Adrenal gland (tissue), 12 donors: Measurements from ENCODE around the gene PTPRN2. TPM values are rescaled to one million over a fixed set of nuclear protein-coding genes. Genes with fewer than 3 reads are reported as not detected.

ENCODE experiments used
- DNase-seq, 7 donors: peaks; one replicate each; pipeline ENCODE4 v3.0.0-alpha.2; 2019 to 2020
- H3K27ac ChIP-seq, 5 donors: fragments of 200-600 bp; sonication (generic) in 4 of 5; 1 replicate in 3 of 5; 2 replicates in 2 of 5; pipeline versions ENCODE4 v1.5.1 to v1.8.0; 2016 to 2020; ENCODE audit warnings: mild to moderate bottlenecking in 1 of 5
- H3K27me3 ChIP-seq: fragments of 200-600 bp; 2 replicates; pipeline ENCODE4 v1.8.0; 2021
- H3K36me3 ChIP-seq, 2 donors: fragments of 200-600 bp; replicated peaks in 1 of 2; 1 replicate in 1 of 2; 2 replicates in 1 of 2; pipeline versions ENCODE4 v1.5.1 to v1.8.0; 2018 to 2022
- H3K4me1 ChIP-seq, 2 donors: fragments of 200-600 bp; replicated peaks in 1 of 2; 1 replicate in 1 of 2; 2 replicates in 1 of 2; pipeline versions ENCODE4 v1.5.1 to v1.8.0; 2018 to 2021
- H3K4me3 ChIP-seq, 4 donors: fragments of 200-600 bp; sonication (generic) in 3 of 4; one replicate each; pipeline ENCODE4 v1.5.1; 2016 to 2018
- H3K9me3 ChIP-seq, 3 donors: fragments of 200-600 bp; sonication (generic) in 1 of 3; replicated peaks in 1 of 3; 1 replicate in 2 of 3; 2 replicates in 1 of 3; pipeline versions ENCODE4 v1.5.1 to v1.8.0; 2016 to 2021
- POLR2A ChIP-seq, 2 donors: fragments of 450-650 bp; IDR thresholded peaks; one replicate each; pipeline ENCODE4 v1.6.1; 2017; ENCODE audit warnings: antibody characterized with exemption in 2 of 2, mild to moderate bottlenecking in 2 of 2, moderate library complexity in 1 of 2
- WGBS, 4 donors: extraction: QIAGEN DNeasy Blood & Tissue Kit in 2 of 4; methylation state at CpG; one replicate each; pipeline versions ENCODE4 v1.1.5 to v1.1.7; 2013 to 2017; 5-methylcytosine and 5-hydroxymethylcytosine counted together
- intact Hi-C, 2 donors: fragments of 100-400 bp; cut with DNase I; formaldehyde crosslinking; loops; one replicate each; pipeline versions ENCODE4 v1.14.1 to v1.15.0; 2022 to 2023
- polyA plus RNA-seq, 3 donors: library from polyadenylated mRNA; stranded (reverse); fragments of 200-250 nt in 2 of 3; fragments of 350-450 nt in 1 of 3; fragmentation: Illumina TruSeq in 1 of 3; extraction: RNeasy Lipid Tissue Mini Kit (QIAGEN cat#74804) in 1 of 3; gene quantifications; one replicate each; pipeline ENCODE4 v1.2.3, GENCODE V29; 2013 to 2014
- total RNA-seq, 9 donors: library from RNA; depleted of rRNA in 4 of 9; stranded (reverse); fragments of >200 nt in 4 of 9; fragments of 120-200 nt in 1 of 9; fragmentation: NEBNext Ultra II Directional in 1 of 9; extraction: Animal tissue kit (Norgen Biotek cat#: 25700) in 1 of 9; gene quantifications; one replicate each; pipeline versions ENCODE4 v1.1.0 to v1.2.4, GENCODE V29; 2013 to 2023
- TF ChIP-seq, protein P1 (sequence below), 6 experiments: fragments of 450-650 bp in 4 of 6; fragments of 200-600 bp in 2 of 6; sonication (generic) in 1 of 6; IDR thresholded peaks; 1 replicate in 5 of 6; 2 replicates in 1 of 6; pipeline versions ENCODE4 v1.5.1 to v1.8.0; 2016 to 2021; ENCODE audit warnings: antibody characterized with exemption in 6 of 6, mild to moderate bottlenecking in 2 of 6, moderate library complexity in 1 of 6
- donor health status: healthy with polysubstance abuse.
- donor health status: Bipolar disorder and iron deficiency.
- donor health status: DM: yes; HTN: yes; CAD: no.
- donor health status: DM: no; HTN: no; CAD: no.
- donor health status: DM: no; HTN: no; CAD: no.
- donor health status: DM: yes; HTN: yes; CAD: no.

Gene PTPRN2
- total and polyA plus RNA-seq, 12 donors = 2.2 to 16.2 (median 3.4) TPM

DNA sequence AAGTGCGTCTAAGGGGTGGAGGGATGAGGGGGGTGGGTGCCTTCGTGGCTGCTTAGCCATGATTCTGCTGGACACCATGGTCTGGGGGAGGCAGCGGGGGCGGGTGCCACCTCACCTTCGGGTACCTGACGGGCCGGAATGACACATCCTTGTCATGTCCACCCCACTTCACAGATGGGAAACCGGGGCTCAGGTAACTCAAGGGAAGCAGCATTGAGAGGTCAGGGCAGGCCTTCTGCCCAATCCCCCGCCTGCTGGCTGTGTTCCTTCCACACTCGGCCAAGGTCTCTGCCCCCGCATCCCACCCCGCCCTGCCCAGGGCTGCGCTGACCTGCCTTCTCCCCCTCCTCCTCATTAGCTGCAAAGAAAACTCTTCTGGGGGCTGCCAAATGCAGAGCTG, 598.0 kb downstream of the PTPRN2 start:
- 66 to 82% (median 72%) methylated on average over 10 to 13 of the region's 13 CpGs for WGBS, 4 donors
- TF ChIP-seq, protein P1, sequence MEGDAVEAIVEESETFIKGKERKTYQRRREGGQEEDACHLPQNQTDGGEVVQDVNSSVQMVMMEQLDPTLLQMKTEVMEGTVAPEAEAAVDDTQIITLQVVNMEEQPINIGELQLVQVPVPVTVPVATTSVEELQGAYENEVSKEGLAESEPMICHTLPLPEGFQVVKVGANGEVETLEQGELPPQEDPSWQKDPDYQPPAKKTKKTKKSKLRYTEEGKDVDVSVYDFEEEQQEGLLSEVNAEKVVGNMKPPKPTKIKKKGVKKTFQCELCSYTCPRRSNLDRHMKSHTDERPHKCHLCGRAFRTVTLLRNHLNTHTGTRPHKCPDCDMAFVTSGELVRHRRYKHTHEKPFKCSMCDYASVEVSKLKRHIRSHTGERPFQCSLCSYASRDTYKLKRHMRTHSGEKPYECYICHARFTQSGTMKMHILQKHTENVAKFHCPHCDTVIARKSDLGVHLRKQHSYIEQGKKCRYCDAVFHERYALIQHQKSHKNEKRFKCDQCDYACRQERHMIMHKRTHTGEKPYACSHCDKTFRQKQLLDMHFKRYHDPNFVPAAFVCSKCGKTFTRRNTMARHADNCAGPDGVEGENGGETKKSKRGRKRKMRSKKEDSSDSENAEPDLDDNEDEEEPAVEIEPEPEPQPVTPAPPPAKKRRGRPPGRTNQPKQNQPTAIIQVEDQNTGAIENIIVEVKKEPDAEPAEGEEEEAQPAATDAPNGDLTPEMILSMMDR (IDR thresholded peaks at IDR 0.05) = no peak
- TF ChIP-seq POLR2A (IDR thresholded peaks at IDR 0.05) = no peak
- Histone ChIP-seq H3K9me3 (no peaks in the 10 kb centered on the region), H3K27ac (no peak overlapping the region), H3K4me3 (no peak overlapping the region), H3K4me1 (no peaks in the 10 kb centered on the region), H3K27me3 (no peaks in the 10 kb centered on the region), H3K36me3 (no peaks in the 10 kb centered on the region)
- DNase-seq = no peak
- intact Hi-C loops = no loop called here

DNA sequence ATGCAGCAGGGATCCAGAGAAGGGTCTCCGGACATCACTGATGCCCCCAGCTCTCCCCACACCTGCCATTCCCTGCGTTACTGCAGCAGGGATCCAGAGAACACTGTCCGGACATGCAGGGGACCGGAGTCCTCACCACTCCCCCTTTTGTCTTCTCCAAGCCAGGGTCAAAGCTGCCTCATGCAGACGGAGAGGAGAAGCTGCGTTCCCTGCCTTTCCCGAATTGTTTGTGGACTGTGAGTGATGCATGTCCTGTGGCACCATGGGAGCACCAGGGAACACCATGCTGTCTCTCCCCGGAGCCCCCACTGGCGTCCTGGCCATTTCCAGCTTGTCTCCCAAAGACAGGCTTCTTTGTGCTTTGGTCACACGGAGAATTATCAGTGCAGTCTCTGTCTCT, 599.7 kb downstream of the PTPRN2 start:
- H3K36me3 ChIP-seq = no peaks in the 10 kb centered on the region
- no peak for DNase-seq
- intact Hi-C loops = no loop called here

DNA sequence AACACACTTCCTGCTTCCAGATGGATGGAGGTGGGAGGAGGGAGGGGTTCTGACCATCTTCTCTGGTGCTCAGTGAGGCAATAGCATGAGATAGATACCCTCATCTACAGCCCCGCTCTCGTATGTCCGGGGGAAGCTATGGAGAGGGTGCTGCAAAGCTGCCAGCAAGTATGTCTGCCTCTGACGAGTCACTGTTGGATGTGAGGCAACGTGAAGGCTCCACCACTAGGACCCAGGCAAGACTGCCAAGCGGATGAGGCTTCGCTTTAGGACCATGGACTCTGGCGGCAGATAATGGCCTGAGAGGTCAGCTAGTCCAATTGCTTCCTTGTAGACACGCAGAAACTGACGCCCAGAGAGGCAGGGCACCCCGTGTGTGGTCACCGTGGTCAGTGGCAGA, 601.6 kb downstream of the PTPRN2 start:
- Histone ChIP-seq H3K9me3 (no peaks in the 10 kb centered on the region), H3K27me3 (no peaks in the 10 kb centered on the region), H3K4me1 (no peaks in the 10 kb centered on the region), H3K36me3 (no peaks in the 10 kb centered on the region), H3K4me3 (no peak overlapping the region), H3K27ac (no peak overlapping the region)
- 69 to 86% (median 80%) methylated on average over 4 to 12 of the region's 12 CpGs for WGBS, 4 donors
- intact Hi-C loops = no loop called here
- TF ChIP-seq POLR2A (IDR thresholded peaks at IDR 0.05) = no peak
- TF ChIP-seq, protein P1 (IDR thresholded peaks at IDR 0.05) = no peak
- DNase-seq = no peak

More for the DNA sequence above, 599.7 kb downstream of the PTPRN2 start:
- Histone ChIP-seq H3K4me1 (no peaks in the 10 kb centered on the region), H3K4me3 (no peak overlapping the region), H3K27me3 (no peaks in the 10 kb centered on the region), H3K9me3 (no peaks in the 10 kb centered on the region), H3K27ac (no peak overlapping the region)
- TF ChIP-seq POLR2A (IDR thresholded peaks at IDR 0.05) = no peak
- TF ChIP-seq, protein P1 (IDR thresholded peaks at IDR 0.05) = no peak
- WGBS, 4 donors = 72 to 79% (median 77%) methylated on average over 9 to 10 of the region's 10 CpGs

DNA sequence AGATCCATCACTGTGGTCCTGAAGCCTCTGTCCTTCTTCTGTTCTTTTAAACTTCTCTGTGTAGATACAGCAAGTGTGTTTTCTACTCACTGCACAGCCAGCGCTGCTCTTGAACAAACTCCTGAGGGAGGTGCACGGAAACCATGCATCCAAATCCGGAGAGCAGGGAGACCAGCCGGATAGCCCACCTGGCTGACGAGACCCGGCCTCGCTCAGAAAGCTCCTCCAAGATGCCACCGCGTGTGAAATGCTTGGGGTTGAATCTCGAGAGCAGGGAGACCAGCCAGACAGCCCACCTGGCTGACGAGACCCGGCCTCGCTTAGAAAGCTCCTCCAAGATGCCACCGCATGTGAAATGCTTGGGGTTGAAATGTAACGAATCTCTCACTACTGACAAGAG, 602.0 kb downstream of the PTPRN2 start:
- intact Hi-C loops = no loop called here
- H3K4me3 ChIP-seq = no peak overlapping the region

DNA sequence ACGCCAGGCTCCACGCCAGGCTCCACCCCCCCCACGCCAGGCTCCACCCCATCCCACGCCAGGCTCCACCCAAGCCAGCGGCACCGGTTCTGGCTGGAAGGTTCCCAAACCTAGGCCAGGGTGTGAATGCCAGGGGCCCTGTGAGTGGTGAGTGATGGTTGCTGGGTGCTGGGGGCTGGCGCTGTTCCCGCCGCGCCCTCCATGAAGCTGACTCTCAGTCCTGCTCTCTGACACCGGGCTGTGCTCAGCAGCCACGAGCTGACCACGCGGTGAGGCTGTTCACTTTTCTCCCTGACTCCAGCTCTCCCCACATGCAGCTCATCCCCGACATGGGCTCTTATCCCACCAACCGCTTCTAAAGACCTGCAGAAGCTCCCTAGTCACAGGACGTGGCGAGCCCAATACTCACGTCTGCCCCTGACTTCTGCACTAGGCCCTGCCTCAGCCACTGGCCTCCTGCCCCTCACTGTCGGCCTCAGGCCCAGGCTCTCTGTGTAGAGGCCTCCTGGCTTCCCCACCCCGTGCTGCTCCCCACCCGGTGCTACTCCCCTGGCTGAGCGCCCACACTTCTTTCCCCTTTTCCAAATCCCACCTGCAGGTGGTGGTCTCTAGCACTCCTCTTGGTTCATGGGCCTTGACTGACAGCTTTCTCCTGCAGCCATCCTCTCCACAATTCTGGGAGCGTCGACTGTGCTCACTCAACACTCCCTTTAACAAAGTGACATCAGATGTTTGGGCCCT, 603.0 kb downstream of the PTPRN2 start:
- intact Hi-C loops = no loop called here
- no peak overlapping the region for H3K27ac ChIP-seq
- H3K4me3 ChIP-seq = no peak overlapping the region
- no peak for DNase-seq
- H3K27me3 ChIP-seq = no peaks in the 10 kb centered on the region
- no peaks in the 10 kb centered on the region for H3K36me3 ChIP-seq
- TF ChIP-seq, protein P1 (IDR thresholded peaks at IDR 0.05) = no peak
- no peak for TF ChIP-seq POLR2A (IDR thresholded peaks at IDR 0.05)
- no peaks in the 10 kb centered on the region for H3K4me1 ChIP-seq
- WGBS, 4 donors = 85 to 94% (median 88%) methylated on average over 19 to 23 of the region's 25 CpGs
- no peaks in the 10 kb centered on the region for H3K9me3 ChIP-seq

More for the DNA sequence above, 602.0 kb downstream of the PTPRN2 start:
- no peaks in the 10 kb centered on the region for H3K4me1 ChIP-seq
- H3K36me3 ChIP-seq = no peaks in the 10 kb centered on the region
- 89 to 92% (median 90%) methylated on average over 13 to 15 of the region's 15 CpGs for WGBS, 4 donors
- H3K27me3 ChIP-seq = no peaks in the 10 kb centered on the region
- no peak for DNase-seq
- TF ChIP-seq POLR2A (IDR thresholded peaks at IDR 0.05) = no peak
- H3K27ac ChIP-seq = no peak overlapping the region
- no peaks in the 10 kb centered on the region for H3K9me3 ChIP-seq
